ENCODE results near the gene VEZF1. TPM values are rescaled to one million over a fixed set of nuclear protein-coding genes. Genes with fewer than 3 reads are reported as not detected.

VEZF1 gene
- polyA plus RNA-seq, 3 donors = 28.3 to 40.1 (median 29.0) TPM

- intact Hi-C loops (cut with micrococcal nuclease) = loop anchor here in 1 of 2 donors (2.0 kb wide), 1 partner anchor 136 kb away; no protein-coding TSS in a partner anchor
- H3K36me3 ChIP-seq (replicated peaks in 1 of 2; ENCODE audit: control insufficient read depth in 1 of 2, insufficient read depth in 2 of 2, low read length in 2 of 2) = peaks cover 0 to 20% of the 10 kb centered on the region in 2 donors
- DNase-seq = no peak
- H3K4me3 Mint-ChIP-seq = no peak overlapping the region
- no peak overlapping the region for H3K27ac ChIP-seq (ENCODE audit: low read depth in 1 of 2, low read length in 2 of 2)
- H3K9me3 Mint-ChIP-seq = no peaks in the 10 kb centered on the region
- H3K79me2 ChIP-seq (ENCODE audit: insufficient read depth, low read length) = peaks cover 6% of the 10 kb centered on the region
- H2AFZ ChIP-seq (ENCODE audit: insufficient read depth, low read depth, low read length, poor library complexity, severe bottlenecking) = no peak overlapping the region
- H3K4me1 ChIP-seq (ENCODE audit: control insufficient read depth in 1 of 2, insufficient read depth in 2 of 2, low read length in 2 of 2) = peaks cover 13 to 21% of the 10 kb centered on the region in 2 donors
- no peak overlapping the region for H3K4me2 ChIP-seq (replicated peaks; ENCODE audit: extremely low read depth, low read length, poor library complexity, severe bottlenecking)
- H3K36me3 Mint-ChIP-seq = peaks cover 11 to 20% of the 10 kb centered on the region in 2 donors
- no peaks in the 10 kb centered on the region for H3K27me3 Mint-ChIP-seq (ENCODE audit: low read depth in 3 of 3)
- 50% methylated on average over 2 of the region's 2 CpGs for WGBS (ENCODE audit: insufficient coverage)
- H3K27me3 ChIP-seq (ENCODE audit: control insufficient read depth in 2 of 2, insufficient read depth in 2 of 2, low read length in 2 of 2) = no peaks in the 10 kb centered on the region
- no peak overlapping the region for H3K27ac Mint-ChIP-seq
- TF ChIP-seq CTCF (IDR thresholded peaks at IDR 0.05) = no peak
- no peak overlapping the region for H3K9ac ChIP-seq (ENCODE audit: insufficient read depth, low read length, poor library complexity, severe bottlenecking)
- no peaks in the 10 kb centered on the region for H3K9me3 ChIP-seq (replicated peaks in 1 of 2; ENCODE audit: control insufficient read depth in 1 of 2, insufficient read depth in 1 of 2, low read length in 2 of 2)
- H4K20me1 ChIP-seq (ENCODE audit: insufficient read depth, low read length) = peaks cover 17% of the 10 kb centered on the region
- H3K4me1 Mint-ChIP-seq = peaks cover 31% of the 10 kb centered on the region
- no peak overlapping the region for H3K4me3 ChIP-seq (replicated peaks in 1 of 3; ENCODE audit: low read depth in 2 of 3, low read length in 3 of 3)
Observed at GRCh38 chr17:57994436-57994835, 6.4 kb upstream of the VEZF1 start.

GRCh38 chr17:57993471-57994365 lies 5.7 kb upstream of the VEZF1 start:
- Histone ChIP-seq H4K20me1 (ENCODE audit: insufficient read depth, low read length) (peaks cover 11% of the 10 kb centered on the region), H3K4me2 (replicated peaks; ENCODE audit: extremely low read depth, low read length, poor library complexity, severe bottlenecking) (peak overlapping the region; percentile 47), H3K4me1 (ENCODE audit: control insufficient read depth in 1 of 2, insufficient read depth in 2 of 2, low read length in 2 of 2) (peaks cover 19 to 29% of the 10 kb centered on the region in 2 donors), H3K27ac (ENCODE audit: low read depth in 1 of 2, low read length in 2 of 2) (no peak overlapping the region), H3K4me3 (replicated peaks in 1 of 3; ENCODE audit: low read depth in 2 of 3, low read length in 3 of 3) (peak overlapping the region in 1 of 3 experiments; percentile 25), H3K9me3 (replicated peaks in 1 of 2; ENCODE audit: control insufficient read depth in 1 of 2, insufficient read depth in 1 of 2, low read length in 2 of 2) (no peaks in the 10 kb centered on the region), H3K9ac (ENCODE audit: insufficient read depth, low read length, poor library complexity, severe bottlenecking) (no peak overlapping the region), H3K79me2 (ENCODE audit: insufficient read depth, low read length) (peaks cover 2% of the 10 kb centered on the region), H3K36me3 (replicated peaks in 1 of 2; ENCODE audit: control insufficient read depth in 1 of 2, insufficient read depth in 2 of 2, low read length in 2 of 2) (peaks cover 0 to 17% of the 10 kb centered on the region in 2 donors), H2AFZ (ENCODE audit: insufficient read depth, low read depth, low read length, poor library complexity, severe bottlenecking) (no peak overlapping the region), H3K27me3 (ENCODE audit: control insufficient read depth in 2 of 2, insufficient read depth in 2 of 2, low read length in 2 of 2) (no peaks in the 10 kb centered on the region)
- peaks cover 11 to 14% of the 10 kb centered on the region in 2 donors for H3K36me3 Mint-ChIP-seq
- H3K4me3 Mint-ChIP-seq = peak overlapping the region in 1 of 2 donors; percentile 62
- TF ChIP-seq CTCF (IDR thresholded peaks at IDR 0.05) = no peak
- H3K27ac Mint-ChIP-seq = peak overlapping the region in 2 of 7 donors; percentile 30 to 69
- no peaks in the 10 kb centered on the region for H3K9me3 Mint-ChIP-seq
- intact Hi-C loops (cut with micrococcal nuclease) = loop anchor here in 1 of 2 donors (2.0 kb wide), 1 partner anchor 135 kb away; no protein-coding TSS in a partner anchor
- WGBS (ENCODE audit: insufficient coverage) = 0% methylated on average over 1 of the region's 3 CpGs
- H3K27me3 Mint-ChIP-seq (ENCODE audit: low read depth in 3 of 3) = no peaks in the 10 kb centered on the region
- H3K4me1 Mint-ChIP-seq = peaks cover 38% of the 10 kb centered on the region
- peak in 2 of 3 donors; percentile 30 to 39 for DNase-seq
